HEK293T (cell line): ENCODE results near the gene SMURF1.

ENCODE experiments used
- ARNT ChIP-seq: fragments of 450-650 bp; IDR thresholded peaks from 2 replicates; pipeline ENCODE4 v1.6.1; 2017; ENCODE audit warnings: mild to moderate bottlenecking
- FOXM1 ChIP-seq: fragments of 450-650 bp; IDR thresholded peaks from 2 replicates; pipeline ENCODE4 v1.6.1; 2017; ENCODE audit warnings: mild to moderate bottlenecking, borderline replicate concordance
- TARDBP ChIP-seq: fragments of 450-650 bp; IDR thresholded peaks from 2 replicates; pipeline ENCODE4 v1.6.1; 2016
- ZNF384 ChIP-seq: fragments of 450-650 bp; IDR thresholded peaks from 2 replicates; pipeline ENCODE4 v1.6.1; 2016

GRCh38 chr7:99108613-99109012 is 35.3 kb downstream of the SMURF1 start:
- TF ChIP-seq FOXM1: no peak
- no peak for TF ChIP-seq TARDBP
- TF ChIP-seq ZNF384: no peak
- no peak for TF ChIP-seq ARNT
